Measurements from ENCODE around the gene SLC22A23. TPM values are rescaled to one million over a fixed set of nuclear protein-coding genes. Genes with fewer than 3 reads are reported as not detected.
"Not testable (repeated sequence)": the region's sequence is repeated elsewhere in the genome, so short reads cannot be mapped to it uniquely, and the experiment has no call there.

The SLC22A23 gene
- total RNA-seq, 2 experiments from 2014 or later: 0.37 to 0.39 TPM

GRCh38 chr6:3258201-3258600, 198.6 kb downstream of the SLC22A23 start:
- POLR2A ChIA-PET: no interaction called here
- peaks cover 3% of the 10 kb centered on the region for H3K27me3 Mint-ChIP-seq
- H3K9me3 Mint-ChIP-seq (ENCODE audit: low read depth): peaks cover 3% of the 10 kb centered on the region
- intact Hi-C loops (cut with DNase I, micrococcal nuclease): loop anchor here (1.0 to 5.0 kb wide), 15 partner anchors 49 to 1744 kb away; partner anchors contain the start of genes BPHL (in 2 of the 2), TUBB2A (in 2 of the 2), ECI2 (in 1 of the 2) and NQO2 (in 1 of the 2)
- H3K4me1 Mint-ChIP-seq: peaks cover 28% of the 10 kb centered on the region
- peak overlapping the region; percentile 89 for H3K4me3 Mint-ChIP-seq
- no peak for ATAC-seq
- no peak for DNase-seq
- peaks cover 17% of the 10 kb centered on the region for H3K36me3 Mint-ChIP-seq (ENCODE audit: low read depth)
- CTCF ChIA-PET: interaction anchor here (1.1 kb wide), 1 partner anchor 138 kb away, joined by 3 read pairs; no protein-coding TSS in a partner anchor
- no peak overlapping the region for H3K27ac Mint-ChIP-seq

- Mint-ChIP-seq H3K36me3 (ENCODE audit: low read depth) (no peaks in the 10 kb centered on the region), H3K4me1 (peaks cover 6% of the 10 kb centered on the region), H3K27me3 (peaks cover 17% of the 10 kb centered on the region), H3K9me3 (ENCODE audit: low read depth) (peaks cover 3% of the 10 kb centered on the region), H3K4me3 (no peak overlapping the region), H3K27ac (no peak overlapping the region)
- DNase-seq: no peak
- ChIA-PET CTCF (interaction anchor here (1.4 to 2.9 kb wide), 2 partner anchors 10 to 24 kb away, joined by 4 to 12 read pairs; no protein-coding TSS in a partner anchor), POLR2A (no interaction called here)
- intact Hi-C loops (cut with DNase I, micrococcal nuclease): no loop called here
- ATAC-seq: no peak
Measured at GRCh38 chr6:3253597-3253961, 203.3 kb downstream of the SLC22A23 start.

GRCh38 chr6:3252861-3253596, 203.8 kb downstream of the SLC22A23 start:
- DNase-seq (no peak), ATAC-seq (no peak)
- intact Hi-C loops (cut with DNase I, micrococcal nuclease): no loop called here
- Mint-ChIP-seq H3K9me3 (ENCODE audit: low read depth) (peaks cover 3% of the 10 kb centered on the region), H3K36me3 (ENCODE audit: low read depth) (no peaks in the 10 kb centered on the region), H3K27ac (no peak overlapping the region), H3K4me3 (no peak overlapping the region), H3K27me3 (peaks cover 22% of the 10 kb centered on the region), H3K4me1 (peaks cover 6% of the 10 kb centered on the region)
- CTCF ChIA-PET: interaction anchor here (0.8 to 5.7 kb wide), 7 partner anchors 9 to 126 kb away, joined by 3 to 67 read pairs (median 14); no protein-coding TSS in a partner anchor
- POLR2A ChIA-PET: interaction anchor here (0.6 kb wide), 1 partner anchor 109 kb away, joined by 4 read pairs; no protein-coding TSS in a partner anchor

GRCh38 chr6:3252369-3252768, 204.5 kb downstream of the SLC22A23 start:
- H3K4me3 Mint-ChIP-seq: no peak overlapping the region
- no peak for ATAC-seq
- intact Hi-C loops (cut with DNase I, micrococcal nuclease): no loop called here
- H3K27me3 Mint-ChIP-seq: peaks cover 26% of the 10 kb centered on the region
- H3K9me3 Mint-ChIP-seq (ENCODE audit: low read depth): peaks cover 3% of the 10 kb centered on the region
- ChIA-PET CTCF (interaction anchor here (0.6 to 5.7 kb wide), 16 partner anchors 8 to 139 kb away, joined by 3 to 67 read pairs (median 6); no protein-coding TSS in a partner anchor), POLR2A (interaction anchor here (0.6 kb wide), 1 partner anchor 108 kb away, joined by 4 read pairs; no protein-coding TSS in a partner anchor)
- H3K4me1 Mint-ChIP-seq: peaks cover 6% of the 10 kb centered on the region
- no peak overlapping the region for H3K27ac Mint-ChIP-seq
- no peak for DNase-seq
- no peaks in the 10 kb centered on the region for H3K36me3 Mint-ChIP-seq (ENCODE audit: low read depth)

GRCh38 chr6:3251462-3252314, 205.2 kb downstream of the SLC22A23 start:
- Mint-ChIP-seq H3K4me3 (no peak overlapping the region), H3K27me3 (peaks cover 29% of the 10 kb centered on the region), H3K36me3 (ENCODE audit: low read depth) (no peaks in the 10 kb centered on the region), H3K4me1 (peaks cover 6% of the 10 kb centered on the region), H3K9me3 (ENCODE audit: low read depth) (peaks cover 3% of the 10 kb centered on the region), H3K27ac (no peak overlapping the region)
- CTCF ChIA-PET: interaction anchor here (0.5 to 5.7 kb wide), 39 partner anchors 9 to 1150 kb away, joined by 3 to 67 read pairs (median 3); partner anchors contain the start of gene BPHL
- intact Hi-C loops (cut with DNase I, micrococcal nuclease): loop anchor here (1.0 to 2.0 kb wide), 4 partner anchors 43 to 253 kb away; partner anchors contain the start of genes BPHL (in 1 of the 2) and NQO2 (in 1 of the 2)
- peak; percentile 89 for DNase-seq
- POLR2A ChIA-PET: interaction anchor here (0.6 kb wide), 1 partner anchor 135 kb away, joined by 7 read pairs; no protein-coding TSS in a partner anchor
- ATAC-seq: peak; percentile 95

- Mint-ChIP-seq H3K4me1 (peaks cover 6% of the 10 kb centered on the region), H3K4me3 (no peak overlapping the region), H3K27ac (no peak overlapping the region), H3K9me3 (ENCODE audit: low read depth) (peaks cover 3% of the 10 kb centered on the region), H3K27me3 (peaks cover 33% of the 10 kb centered on the region), H3K36me3 (ENCODE audit: low read depth) (no peaks in the 10 kb centered on the region)
- intact Hi-C loops (cut with DNase I, micrococcal nuclease): loop anchor here in 1 of 2 experiments (2.0 kb wide), 3 partner anchors 41 to 251 kb away; partner anchors contain the start of genes BPHL and NQO2
- ChIA-PET CTCF (interaction anchor here (0.7 to 5.7 kb wide), 9 partner anchors 10 to 123 kb away, joined by 3 to 67 read pairs (median 5); no protein-coding TSS in a partner anchor), POLR2A (no interaction called here)
- DNase-seq (no peak), ATAC-seq (no peak)
Measured at GRCh38 chr6:3250231-3250675, 206.6 kb downstream of the SLC22A23 start.

GRCh38 chr6:3249821-3250220, 207.0 kb downstream of the SLC22A23 start:
- intact Hi-C loops (cut with DNase I, micrococcal nuclease): loop anchor here in 1 of 2 experiments (2.0 kb wide), 3 partner anchors 41 to 251 kb away; partner anchors contain the start of genes BPHL and NQO2
- Mint-ChIP-seq H3K36me3 (ENCODE audit: low read depth) (no peaks in the 10 kb centered on the region), H3K9me3 (ENCODE audit: low read depth) (peaks cover 3% of the 10 kb centered on the region), H3K4me3 (no peak overlapping the region), H3K27me3 (peaks cover 34% of the 10 kb centered on the region), H3K4me1 (peaks cover 6% of the 10 kb centered on the region), H3K27ac (no peak overlapping the region)
- CTCF ChIA-PET: interaction anchor here (0.9 to 5.7 kb wide), 6 partner anchors 10 to 130 kb away, joined by 3 to 67 read pairs (median 10); no protein-coding TSS in a partner anchor
- POLR2A ChIA-PET: no interaction called here
- ATAC-seq: no peak
- no peak for DNase-seq

- H3K27me3 Mint-ChIP-seq: peaks cover 45% of the 10 kb centered on the region
- H3K4me3 Mint-ChIP-seq: no peak overlapping the region
- peaks cover 6% of the 10 kb centered on the region for H3K4me1 Mint-ChIP-seq
- DNase-seq (no peak), ATAC-seq (no peak)
- ChIA-PET CTCF (interaction anchor here (0.7 to 5.7 kb wide), 6 partner anchors 11 to 120 kb away, joined by 3 to 67 read pairs (median 4); partner anchors contain the start of gene PSMG4), POLR2A (no interaction called here)
- no peak overlapping the region for H3K27ac Mint-ChIP-seq
- no peaks in the 10 kb centered on the region for H3K9me3 Mint-ChIP-seq (ENCODE audit: low read depth)
- intact Hi-C loops (cut with DNase I, micrococcal nuclease): no loop called here
- no peaks in the 10 kb centered on the region for H3K36me3 Mint-ChIP-seq (ENCODE audit: low read depth)
Measured at GRCh38 chr6:3247255-3248146, 209.3 kb downstream of the SLC22A23 start.

- Mint-ChIP-seq H3K4me1 (no peaks in the 10 kb centered on the region), H3K9me3 (ENCODE audit: low read depth) (no peaks in the 10 kb centered on the region), H3K27me3 (peaks cover 42% of the 10 kb centered on the region), H3K27ac (no peak overlapping the region), H3K36me3 (ENCODE audit: low read depth) (no peaks in the 10 kb centered on the region), H3K4me3 (no peak overlapping the region)
- intact Hi-C loops (cut with DNase I, micrococcal nuclease): no loop called here
- ChIA-PET CTCF (interaction anchor here (1.0 to 2.2 kb wide), 2 partner anchors 8 to 22 kb away, joined by 3 to 12 read pairs; no protein-coding TSS in a partner anchor), POLR2A (no interaction called here)
- no peak for DNase-seq
- ATAC-seq: no peak
Measured at GRCh38 chr6:3245216-3245615, 211.6 kb downstream of the SLC22A23 start.

GRCh38 chr6:3244832-3245161, 212.1 kb downstream of the SLC22A23 start:
- H3K27ac Mint-ChIP-seq; H3K4me3 Mint-ChIP-seq; DNase-seq; POLR2A ChIA-PET; H3K9me3 Mint-ChIP-seq (ENCODE audit: low read depth); intact Hi-C loops (cut with DNase I, micrococcal nuclease); H3K36me3 Mint-ChIP-seq (ENCODE audit: low read depth); H3K4me1 Mint-ChIP-seq; ATAC-seq: not testable (repeated sequence)
- CTCF ChIA-PET: interaction anchor here (0.5 to 2.2 kb wide), 5 partner anchors 9 to 1685 kb away, joined by 3 to 12 read pairs (median 4); no protein-coding TSS in a partner anchor
- H3K27me3 Mint-ChIP-seq: peaks cover 43% of the 10 kb centered on the region
